HepG2 (cell line): ENCODE data around the gene IL1RAPL1. TPM values are rescaled to one million over a fixed set of nuclear protein-coding genes. Genes with fewer than 3 reads are reported as not detected.

Experiments
- BORCS8-MEF2B ChIP-seq: sonication (generic); formaldehyde crosslinking; IDR thresholded peaks from 2 replicates; pipeline ENCODE4 v1.8.0; 2022; ENCODE audit warnings: mild to moderate bottlenecking, missing genetic modification reagents
- FIP1L1 ChIP-seq: fragments of 200-400 bp; formaldehyde crosslinking; IDR thresholded peaks from 2 replicates; pipeline ENCODE4 v1.6.1; 2018; ENCODE audit warnings: low read depth, mild to moderate bottlenecking, low read length, moderate library complexity, borderline replicate concordance; ENCODE audit not compliant: insufficient read depth
- HES4 ChIP-seq: sonication (generic); formaldehyde crosslinking; IDR thresholded peaks from 2 replicates; pipeline ENCODE4 v1.9.0; 2021; ENCODE audit warnings: mild to moderate bottlenecking, missing genetic modification reagents, borderline replicate concordance
- HIVEP1 ChIP-seq: sonication (generic); formaldehyde crosslinking; IDR thresholded peaks from 2 replicates; pipeline ENCODE4 v1.4.0; 2020; ENCODE audit warnings: mild to moderate bottlenecking, missing genetic modification reagents
- ISL2 ChIP-seq: sonication (generic); formaldehyde crosslinking; IDR thresholded peaks from 2 replicates; pipeline ENCODE4 v1.5.0; 2020; ENCODE audit warnings: missing genetic modification reagents
- NFIC ChIP-seq: IDR thresholded peaks from 2 replicates; pipeline ENCODE4 v1.6.1; 2012; ENCODE audit warnings: mild to moderate bottlenecking, low read length, inconsistent platforms
- SALL1 ChIP-seq: sonication (generic); formaldehyde crosslinking; IDR thresholded peaks from 2 replicates; pipeline ENCODE4 v1.8.0; 2022; ENCODE audit warnings: mild to moderate bottlenecking, missing genetic modification reagents
- polyA plus RNA-seq, 8 experiments: library from polyadenylated mRNA; depleted of rRNA in 3 of 8; stranded (reverse) in 7 of 8; unstranded in 1 of 8; fragments of >200 nt; fragmentation: Illumina TruSeq in 4 of 8; extraction: Trizol in 4 of 8; gene quantifications; 2 replicates each; pipeline versions ENCODE4 v1.2.1 to v1.2.3, GENCODE V29; 2011 to 2016; ENCODE audit warnings: low read depth in 4 of 8, missing spikeins in 1 of 8, mixed read lengths in 1 of 8; ENCODE audit not compliant: insufficient read depth in 1 of 8
- total RNA-seq, 5 experiments: library from RNA; depleted of rRNA; stranded (reverse); fragments of >200 nt; fragmentation: Illumina TruSeq; extraction: Trizol; gene quantifications; 2 replicates each; pipeline ENCODE4 v1.2.3, GENCODE V29; 2016; ENCODE audit warnings: low read depth in 1 of 5
- TF ChIP-seq, protein P1 (sequence below): sonication (generic); formaldehyde crosslinking; IDR thresholded peaks from 2 replicates; pipeline ENCODE4 v1.5.0; 2020; ENCODE audit warnings: missing genetic modification reagents
- TF ChIP-seq, protein P2 (sequence below): sonication (generic); formaldehyde crosslinking; IDR thresholded peaks from 2 replicates; pipeline ENCODE4 v1.4.0; 2020; ENCODE audit warnings: missing genetic modification reagents
- TF ChIP-seq, protein P3 (sequence below): sonication (generic); formaldehyde crosslinking; IDR thresholded peaks from 2 replicates; pipeline ENCODE4 v1.4.0; 2020; ENCODE audit warnings: mild to moderate bottlenecking, low read depth, missing genetic modification reagents
- TF ChIP-seq, protein P4 (sequence below): sonication (generic); formaldehyde crosslinking; IDR thresholded peaks from 2 replicates; pipeline ENCODE4 v1.5.0; 2020; ENCODE audit warnings: missing genetic modification reagents
- TF ChIP-seq, protein P5 (sequence below), 2 experiments: sonication (generic) in 1 of 2; formaldehyde crosslinking in 1 of 2; IDR thresholded peaks; 2 replicates each; pipeline versions ENCODE4 v1.4.0 to v1.6.1; 2016 to 2020; ENCODE audit warnings: borderline replicate concordance in 1 of 2, low read depth in 1 of 2, mild to moderate bottlenecking in 1 of 2, missing genetic modification reagents in 1 of 2

Gene IL1RAPL1
- total and polyA plus RNA-seq, 2 of the 13 experiments (the other 11 are each of a cell fraction or from before 2014, with no cell fraction given) = 0.04 TPM; not detected in 1

DNA sequence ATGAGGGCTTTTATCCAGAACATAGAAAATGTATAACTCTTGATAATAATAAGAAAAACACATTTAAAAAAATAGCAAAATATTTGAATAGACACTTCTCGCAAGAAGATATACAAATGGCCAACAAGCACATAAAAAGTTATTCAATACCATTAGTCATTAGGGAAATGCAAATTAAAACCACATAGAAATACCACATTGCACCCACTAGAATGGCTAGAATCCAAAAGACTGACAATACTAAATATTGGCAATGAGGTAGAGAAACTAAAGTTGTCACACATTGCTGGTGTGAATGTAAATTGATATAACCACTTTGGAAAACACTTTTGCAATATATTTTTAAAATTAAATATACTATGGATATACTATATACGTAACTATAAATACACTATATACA, 873.8 kb downstream of the IL1RAPL1 start (continued):
- TF ChIP-seq, protein P1, sequence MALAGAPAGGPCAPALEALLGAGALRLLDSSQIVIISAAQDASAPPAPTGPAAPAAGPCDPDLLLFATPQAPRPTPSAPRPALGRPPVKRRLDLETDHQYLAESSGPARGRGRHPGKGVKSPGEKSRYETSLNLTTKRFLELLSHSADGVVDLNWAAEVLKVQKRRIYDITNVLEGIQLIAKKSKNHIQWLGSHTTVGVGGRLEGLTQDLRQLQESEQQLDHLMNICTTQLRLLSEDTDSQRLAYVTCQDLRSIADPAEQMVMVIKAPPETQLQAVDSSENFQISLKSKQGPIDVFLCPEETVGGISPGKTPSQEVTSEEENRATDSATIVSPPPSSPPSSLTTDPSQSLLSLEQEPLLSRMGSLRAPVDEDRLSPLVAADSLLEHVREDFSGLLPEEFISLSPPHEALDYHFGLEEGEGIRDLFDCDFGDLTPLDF (CRISPR knock-in tag) = no peak
- TF ChIP-seq SALL1 (CRISPR knock-in tag) = no peak
- TF ChIP-seq ISL2 (CRISPR knock-in tag) = no peak
- TF ChIP-seq HIVEP1 (CRISPR knock-in tag) = no peak
- no peak for TF ChIP-seq BORCS8-MEF2B (CRISPR knock-in tag)
- no peak for TF ChIP-seq FIP1L1
- TF ChIP-seq, protein P2, sequence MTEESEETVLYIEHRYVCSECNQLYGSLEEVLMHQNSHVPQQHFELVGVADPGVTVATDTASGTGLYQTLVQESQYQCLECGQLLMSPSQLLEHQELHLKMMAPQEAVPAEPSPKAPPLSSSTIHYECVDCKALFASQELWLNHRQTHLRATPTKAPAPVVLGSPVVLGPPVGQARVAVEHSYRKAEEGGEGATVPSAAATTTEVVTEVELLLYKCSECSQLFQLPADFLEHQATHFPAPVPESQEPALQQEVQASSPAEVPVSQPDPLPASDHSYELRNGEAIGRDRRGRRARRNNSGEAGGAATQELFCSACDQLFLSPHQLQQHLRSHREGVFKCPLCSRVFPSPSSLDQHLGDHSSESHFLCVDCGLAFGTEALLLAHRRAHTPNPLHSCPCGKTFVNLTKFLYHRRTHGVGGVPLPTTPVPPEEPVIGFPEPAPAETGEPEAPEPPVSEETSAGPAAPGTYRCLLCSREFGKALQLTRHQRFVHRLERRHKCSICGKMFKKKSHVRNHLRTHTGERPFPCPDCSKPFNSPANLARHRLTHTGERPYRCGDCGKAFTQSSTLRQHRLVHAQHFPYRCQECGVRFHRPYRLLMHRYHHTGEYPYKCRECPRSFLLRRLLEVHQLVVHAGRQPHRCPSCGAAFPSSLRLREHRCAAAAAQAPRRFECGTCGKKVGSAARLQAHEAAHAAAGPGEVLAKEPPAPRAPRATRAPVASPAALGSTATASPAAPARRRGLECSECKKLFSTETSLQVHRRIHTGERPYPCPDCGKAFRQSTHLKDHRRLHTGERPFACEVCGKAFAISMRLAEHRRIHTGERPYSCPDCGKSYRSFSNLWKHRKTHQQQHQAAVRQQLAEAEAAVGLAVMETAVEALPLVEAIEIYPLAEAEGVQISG (CRISPR knock-in tag) = no peak
- TF ChIP-seq, protein P3, sequence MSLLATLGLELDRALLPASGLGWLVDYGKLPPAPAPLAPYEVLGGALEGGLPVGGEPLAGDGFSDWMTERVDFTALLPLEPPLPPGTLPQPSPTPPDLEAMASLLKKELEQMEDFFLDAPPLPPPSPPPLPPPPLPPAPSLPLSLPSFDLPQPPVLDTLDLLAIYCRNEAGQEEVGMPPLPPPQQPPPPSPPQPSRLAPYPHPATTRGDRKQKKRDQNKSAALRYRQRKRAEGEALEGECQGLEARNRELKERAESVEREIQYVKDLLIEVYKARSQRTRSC (CRISPR knock-in tag) = no peak
- no peak for TF ChIP-seq NFIC
- no peak for TF ChIP-seq HES4
- TF ChIP-seq, protein P4, sequence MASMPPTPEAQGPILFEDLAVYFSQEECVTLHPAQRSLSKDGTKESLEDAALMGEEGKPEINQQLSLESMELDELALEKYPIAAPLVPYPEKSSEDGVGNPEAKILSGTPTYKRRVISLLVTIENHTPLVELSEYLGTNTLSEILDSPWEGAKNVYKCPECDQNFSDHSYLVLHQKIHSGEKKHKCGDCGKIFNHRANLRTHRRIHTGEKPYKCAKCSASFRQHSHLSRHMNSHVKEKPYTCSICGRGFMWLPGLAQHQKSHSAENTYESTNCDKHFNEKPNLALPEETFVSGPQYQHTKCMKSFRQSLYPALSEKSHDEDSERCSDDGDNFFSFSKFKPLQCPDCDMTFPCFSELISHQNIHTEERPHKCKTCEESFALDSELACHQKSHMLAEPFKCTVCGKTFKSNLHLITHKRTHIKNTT (CRISPR knock-in tag) = no peak
- TF ChIP-seq, protein P5, sequence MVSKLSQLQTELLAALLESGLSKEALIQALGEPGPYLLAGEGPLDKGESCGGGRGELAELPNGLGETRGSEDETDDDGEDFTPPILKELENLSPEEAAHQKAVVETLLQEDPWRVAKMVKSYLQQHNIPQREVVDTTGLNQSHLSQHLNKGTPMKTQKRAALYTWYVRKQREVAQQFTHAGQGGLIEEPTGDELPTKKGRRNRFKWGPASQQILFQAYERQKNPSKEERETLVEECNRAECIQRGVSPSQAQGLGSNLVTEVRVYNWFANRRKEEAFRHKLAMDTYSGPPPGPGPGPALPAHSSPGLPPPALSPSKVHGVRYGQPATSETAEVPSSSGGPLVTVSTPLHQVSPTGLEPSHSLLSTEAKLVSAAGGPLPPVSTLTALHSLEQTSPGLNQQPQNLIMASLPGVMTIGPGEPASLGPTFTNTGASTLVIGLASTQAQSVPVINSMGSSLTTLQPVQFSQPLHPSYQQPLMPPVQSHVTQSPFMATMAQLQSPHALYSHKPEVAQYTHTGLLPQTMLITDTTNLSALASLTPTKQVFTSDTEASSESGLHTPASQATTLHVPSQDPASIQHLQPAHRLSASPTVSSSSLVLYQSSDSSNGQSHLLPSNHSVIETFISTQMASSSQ (IDR thresholded peaks at IDR 0.05; ENCODE audit: low read depth) = no peak
- TF ChIP-seq, protein P5 (CRISPR knock-in tag; IDR thresholded peaks at IDR 0.05; ENCODE audit: borderline replicate concordance) = no peak
